Activated CD4-positive, alpha-beta T cell treated with anti-CD3 and anti-CD28 coated beads, Interleukin-2, amount 10 ng/mL, durations not matched to agents 7 days and 5 days (primary cell): ENCODE results near the gene MS4A6E. TPM values are rescaled to one million over a fixed set of nuclear protein-coding genes. Genes with fewer than 3 reads are reported as not detected.
"Not testable (repeated sequence)": the region's sequence is repeated elsewhere in the genome, so short reads cannot be mapped to it uniquely, and the experiment has no call there.

Experiments
- CTCF ChIA-PET: fragments of 350-600 bp; sonication (Branson Sonifier 250); formaldehyde crosslinking; loops from one replicate; lab custom pipeline; 2021; ENCODE audit warnings: antibody characterized with exemption; lab: Charles Lee
- POLR2A ChIA-PET: fragments of 350-600 bp; sonication (Branson Sonifier 250); formaldehyde crosslinking; loops from one replicate; lab custom pipeline; 2021; ENCODE audit warnings: antibody characterized with exemption; lab: Charles Lee
- DNase-seq: peaks from one replicate; pipeline ENCODE4 v3.0.0-alpha.2; 2020
- H3K27ac Mint-ChIP-seq: one replicate; pipeline ENCODE4 v1.8.0; 2021; ENCODE audit warnings: mild to moderate bottlenecking, moderate library complexity, mixed read lengths
- H3K27me3 Mint-ChIP-seq: one replicate; pipeline ENCODE4 v1.8.0; 2021; ENCODE audit warnings: mixed read lengths
- H3K36me3 Mint-ChIP-seq: one replicate; pipeline ENCODE4 v1.8.0; 2021; ENCODE audit warnings: low read depth, mixed read lengths
- H3K4me1 Mint-ChIP-seq: one replicate; pipeline ENCODE4 v1.8.0; 2021; ENCODE audit warnings: mixed read lengths
- H3K4me3 Mint-ChIP-seq: one replicate; pipeline ENCODE4 v1.8.0; 2021; ENCODE audit warnings: mild to moderate bottlenecking, moderate library complexity, mixed read lengths
- H3K9me3 Mint-ChIP-seq: one replicate; pipeline ENCODE4 v1.8.0; 2021; ENCODE audit warnings: mixed read lengths
- total RNA-seq, 2 experiments: library from RNA; stranded (reverse); gene quantifications; one replicate each; pipeline ENCODE4 v1.2.3, GENCODE V29; 2021

Gene MS4A6E
- total RNA-seq, 2 experiments from 2014 or later, result not detected

GRCh38 chr11:60344146-60344545 is 17.1 kb downstream of the MS4A6E start:
- no peak for DNase-seq
- Mint-ChIP-seq H3K4me1 (no peaks in the 10 kb centered on the region), H3K9me3 (no peaks in the 10 kb centered on the region), H3K36me3 (no peaks in the 10 kb centered on the region), H3K4me3 (no peak overlapping the region), H3K27ac (no peak overlapping the region), H3K27me3 (peaks cover 20% of the 10 kb centered on the region)
- POLR2A ChIA-PET, result no interaction called here
- CTCF ChIA-PET, result interaction anchor here (0.6 kb wide), 1 partner anchor 29 kb away, joined by 3 read pairs; no protein-coding TSS in a partner anchor

GRCh38 chr11:60345489-60345888 is 18.4 kb downstream of the MS4A6E start:
- no peaks in the 10 kb centered on the region for H3K9me3 Mint-ChIP-seq
- CTCF ChIA-PET, result no interaction called here
- H3K36me3 Mint-ChIP-seq, result no peaks in the 10 kb centered on the region
- POLR2A ChIA-PET, result no interaction called here
- H3K27me3 Mint-ChIP-seq, result peaks cover 12% of the 10 kb centered on the region
- H3K4me3 Mint-ChIP-seq, result no peak overlapping the region
- H3K4me1 Mint-ChIP-seq, result no peaks in the 10 kb centered on the region
- DNase-seq, result peak; percentile 18
- no peak overlapping the region for H3K27ac Mint-ChIP-seq

GRCh38 chr11:60347084-60347797 is 20.2 kb downstream of the MS4A6E start:
- H3K27ac Mint-ChIP-seq, result no peak overlapping the region
- CTCF ChIA-PET, result no interaction called here
- no peaks in the 10 kb centered on the region for H3K9me3 Mint-ChIP-seq
- POLR2A ChIA-PET, result no interaction called here
- no peak for DNase-seq
- H3K4me3 Mint-ChIP-seq, result no peak overlapping the region
- no peaks in the 10 kb centered on the region for H3K36me3 Mint-ChIP-seq
- H3K4me1 Mint-ChIP-seq, result no peaks in the 10 kb centered on the region
- peaks cover 10% of the 10 kb centered on the region for H3K27me3 Mint-ChIP-seq

GRCh38 chr11:60348116-60348515 is 21.1 kb downstream of the MS4A6E start:
- H3K9me3 Mint-ChIP-seq, result no peaks in the 10 kb centered on the region
- H3K4me3 Mint-ChIP-seq, result no peak overlapping the region
- no peak for DNase-seq
- H3K4me1 Mint-ChIP-seq, result no peaks in the 10 kb centered on the region
- ChIA-PET POLR2A (no interaction called here), CTCF (interaction anchor here (0.5 kb wide), 1 partner anchor 532 kb away, joined by 3 read pairs; no protein-coding TSS in a partner anchor)
- peaks cover 10% of the 10 kb centered on the region for H3K27me3 Mint-ChIP-seq
- no peaks in the 10 kb centered on the region for H3K36me3 Mint-ChIP-seq
- H3K27ac Mint-ChIP-seq, result no peak overlapping the region

- ChIA-PET POLR2A (no interaction called here), CTCF (interaction anchor here (0.6 kb wide), 2 partner anchors 413 to 845 kb away, joined by 3 read pairs; no protein-coding TSS in a partner anchor)
- peaks cover 10% of the 10 kb centered on the region for H3K27me3 Mint-ChIP-seq
- no peak overlapping the region for H3K4me3 Mint-ChIP-seq
- H3K9me3 Mint-ChIP-seq, result no peaks in the 10 kb centered on the region
- no peaks in the 10 kb centered on the region for H3K36me3 Mint-ChIP-seq
- no peaks in the 10 kb centered on the region for H3K4me1 Mint-ChIP-seq
- H3K27ac Mint-ChIP-seq, result no peak overlapping the region
- DNase-seq, result no peak
These were observed 22.9 kb downstream of the MS4A6E start for GRCh38 chr11:60349990-60350389.

GRCh38 chr11:60357771-60358170 is 30.7 kb downstream of the MS4A6E start:
- Mint-ChIP-seq H3K4me3 (no peak overlapping the region), H3K27me3 (peaks cover 5% of the 10 kb centered on the region), H3K27ac (no peak overlapping the region), H3K4me1 (no peaks in the 10 kb centered on the region), H3K36me3 (no peaks in the 10 kb centered on the region), H3K9me3 (no peaks in the 10 kb centered on the region)
- CTCF ChIA-PET, result no interaction called here
- DNase-seq, result no peak
- POLR2A ChIA-PET, result no interaction called here

GRCh38 chr11:60360621-60361020 is 33.6 kb downstream of the MS4A6E start:
- CTCF ChIA-PET, result no interaction called here

GRCh38 chr11:60362241-60362640 is 35.2 kb downstream of the MS4A6E start:
- H3K4me3 Mint-ChIP-seq, result no peak overlapping the region
- POLR2A ChIA-PET, result no interaction called here
- H3K9me3 Mint-ChIP-seq, result no peaks in the 10 kb centered on the region
- H3K36me3 Mint-ChIP-seq, result no peaks in the 10 kb centered on the region
- no peak for DNase-seq
- no peaks in the 10 kb centered on the region for H3K4me1 Mint-ChIP-seq
- H3K27ac Mint-ChIP-seq, result no peak overlapping the region
- CTCF ChIA-PET, result interaction anchor here (1.9 kb wide), 1 partner anchor 21 kb away, joined by 4 read pairs; no protein-coding TSS in a partner anchor
- H3K27me3 Mint-ChIP-seq, result peaks cover 2% of the 10 kb centered on the region

More at GRCh38 chr11:60360621-60361020, 33.6 kb downstream of the MS4A6E start:
- no peaks in the 10 kb centered on the region for H3K36me3 Mint-ChIP-seq
- POLR2A ChIA-PET, result no interaction called here
- H3K9me3 Mint-ChIP-seq, result no peaks in the 10 kb centered on the region
- H3K27ac Mint-ChIP-seq, result no peak overlapping the region
- no peak overlapping the region for H3K4me3 Mint-ChIP-seq
- H3K4me1 Mint-ChIP-seq, result no peaks in the 10 kb centered on the region
- peaks cover 2% of the 10 kb centered on the region for H3K27me3 Mint-ChIP-seq
- no peak for DNase-seq

GRCh38 chr11:60363542-60364470 is 36.8 kb downstream of the MS4A6E start:
- ChIA-PET POLR2A (no interaction called here), CTCF (interaction anchor here (0.7 to 1.9 kb wide), 3 partner anchors 20 to 191 kb away, joined by 3 to 4 read pairs (median 3); no protein-coding TSS in a partner anchor)
- H3K27me3 Mint-ChIP-seq, result no peaks in the 10 kb centered on the region
- peak; percentile 70 for DNase-seq
- H3K36me3 Mint-ChIP-seq, result no peaks in the 10 kb centered on the region
- no peaks in the 10 kb centered on the region for H3K4me1 Mint-ChIP-seq
- no peak overlapping the region for H3K4me3 Mint-ChIP-seq
- H3K27ac Mint-ChIP-seq, result no peak overlapping the region
- no peaks in the 10 kb centered on the region for H3K9me3 Mint-ChIP-seq

GRCh38 chr11:60366262-60366904 is 39.3 kb downstream of the MS4A6E start:
- H3K27ac Mint-ChIP-seq, H3K4me3 Mint-ChIP-seq, POLR2A ChIA-PET: not testable (repeated sequence)

GRCh38 chr11:60367009-60367408 is 40.0 kb downstream of the MS4A6E start:
- DNase-seq, result no peak
- H3K36me3 Mint-ChIP-seq, result no peaks in the 10 kb centered on the region
- H3K27me3 Mint-ChIP-seq, result peaks cover 7% of the 10 kb centered on the region
- POLR2A ChIA-PET, result no interaction called here
- no peak overlapping the region for H3K27ac Mint-ChIP-seq
- no peak overlapping the region for H3K4me3 Mint-ChIP-seq
- no peaks in the 10 kb centered on the region for H3K4me1 Mint-ChIP-seq
- no peaks in the 10 kb centered on the region for H3K9me3 Mint-ChIP-seq
- CTCF ChIA-PET, result no interaction called here

More at GRCh38 chr11:60366262-60366904, 39.3 kb downstream of the MS4A6E start:
- DNase-seq, H3K4me1 Mint-ChIP-seq, H3K27me3 Mint-ChIP-seq, CTCF ChIA-PET, H3K36me3 Mint-ChIP-seq, H3K9me3 Mint-ChIP-seq: not testable (repeated sequence)

GRCh38 chr11:60367896-60368295 is 40.8 kb downstream of the MS4A6E start:
- ChIA-PET CTCF (no interaction called here), POLR2A (no interaction called here)
- Mint-ChIP-seq H3K27ac (no peak overlapping the region), H3K4me3 (no peak overlapping the region), H3K36me3 (no peaks in the 10 kb centered on the region), H3K27me3 (peaks cover 7% of the 10 kb centered on the region), H3K9me3 (no peaks in the 10 kb centered on the region), H3K4me1 (no peaks in the 10 kb centered on the region)
- no peak for DNase-seq
